T-helper 22 cell (primary cell): ENCODE data around the gene ARSB.

Source experiments
- DNase-seq: peaks from one replicate; pipeline ENCODE4 v3.0.0-alpha.2; 2020; ENCODE audit warnings: low read depth

ARSB gene

DNA sequence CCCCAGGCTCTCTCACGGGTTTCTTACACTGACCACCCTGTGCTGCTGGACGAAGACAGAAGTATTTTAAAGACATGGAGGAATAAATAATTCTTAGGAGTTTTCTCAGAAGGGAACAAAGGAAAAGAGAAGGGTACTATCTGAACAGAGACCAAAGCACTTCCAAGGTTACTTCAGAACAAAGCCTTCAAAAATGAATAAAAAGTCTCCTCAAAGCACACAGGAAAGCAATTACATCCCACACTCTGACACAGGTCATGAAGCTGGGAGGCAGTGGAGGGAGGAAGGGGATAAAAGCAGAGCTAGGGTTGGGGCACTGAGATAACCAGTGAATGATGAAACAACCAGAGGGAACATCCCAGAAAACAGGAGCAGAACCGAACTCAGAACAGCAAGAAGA, 151.8 kb downstream of the ARSB start:
- no peak for DNase-seq

DNA sequence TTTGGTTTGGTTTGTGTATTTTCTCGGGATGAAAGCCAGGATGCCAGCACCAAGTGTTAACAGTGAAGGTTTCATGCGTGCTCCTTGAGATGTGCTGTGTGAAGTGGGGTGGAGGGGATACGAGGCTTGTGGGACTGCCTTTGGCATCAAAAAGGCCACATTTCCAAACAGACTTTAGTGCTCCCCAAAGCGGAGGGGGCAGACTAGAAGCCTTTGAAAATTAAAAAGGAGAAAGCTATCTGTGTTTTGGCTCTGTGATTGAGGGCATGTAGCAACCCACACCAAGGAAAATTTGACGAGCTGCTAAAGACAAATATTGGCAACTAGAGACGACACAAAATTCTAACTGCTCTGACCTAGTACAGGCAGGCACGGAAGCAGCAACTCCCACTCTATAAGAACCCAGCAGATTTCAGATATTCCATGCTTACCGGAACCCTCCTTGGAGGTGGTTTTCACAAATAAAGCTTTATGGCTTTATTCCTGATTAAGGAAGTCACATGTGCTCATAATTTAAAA, 154.5 kb downstream of the ARSB start:
- DNase-seq = no peak

DNA sequence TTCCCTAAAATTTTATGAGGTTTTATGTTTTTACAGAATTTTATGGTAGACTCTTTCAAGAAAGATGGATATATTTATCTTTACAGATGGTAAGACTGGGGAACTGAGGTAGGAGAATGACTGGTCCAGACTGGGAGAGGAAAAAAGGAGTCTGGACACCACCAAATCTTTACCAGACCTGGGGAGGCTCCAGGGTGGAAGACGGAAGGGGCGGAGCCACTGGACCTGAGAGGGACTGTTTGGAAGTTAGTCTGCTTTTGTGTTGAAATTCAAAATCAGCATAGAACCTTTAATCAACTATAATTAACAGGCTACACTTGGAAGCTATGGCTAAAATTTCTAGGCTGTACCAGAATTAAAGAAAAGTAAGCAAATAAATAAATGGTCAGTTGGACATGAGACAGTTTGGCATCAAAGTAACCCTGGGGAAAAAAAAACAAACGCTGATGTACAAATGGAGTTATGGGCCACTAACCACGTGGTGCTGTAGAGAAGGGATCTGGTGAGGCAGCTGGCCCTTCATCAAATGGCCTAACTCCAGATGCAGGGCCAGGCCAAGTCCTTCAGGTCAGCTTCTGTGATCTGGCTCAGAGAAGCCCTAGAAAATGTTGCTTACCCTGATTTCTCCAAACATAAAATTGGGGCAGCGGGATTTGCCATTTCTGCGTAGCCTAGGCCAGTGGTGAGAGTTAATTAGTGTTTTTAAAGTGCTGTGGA, 155.1 kb downstream of the ARSB start:
- DNase-seq = no peak

DNA sequence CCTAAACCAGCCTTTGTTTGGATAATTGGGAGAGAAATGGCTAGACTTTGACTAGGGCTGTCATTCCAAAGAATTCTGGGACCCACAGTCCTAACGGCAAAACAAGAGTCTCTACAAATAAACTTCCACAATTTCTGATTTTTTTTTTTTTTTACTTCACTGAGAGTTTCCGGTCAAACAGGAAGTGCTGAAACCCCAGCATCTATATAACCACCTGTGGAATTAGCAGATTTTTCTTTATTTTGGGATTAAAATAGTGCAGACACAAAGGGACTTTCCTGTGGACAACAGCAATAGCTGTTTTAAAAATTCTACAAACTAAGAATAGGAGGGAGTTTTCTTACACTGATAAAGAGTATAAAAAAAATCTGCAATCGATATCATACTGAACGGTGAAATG, 157.4 kb downstream of the ARSB start:
- no peak for DNase-seq

DNA sequence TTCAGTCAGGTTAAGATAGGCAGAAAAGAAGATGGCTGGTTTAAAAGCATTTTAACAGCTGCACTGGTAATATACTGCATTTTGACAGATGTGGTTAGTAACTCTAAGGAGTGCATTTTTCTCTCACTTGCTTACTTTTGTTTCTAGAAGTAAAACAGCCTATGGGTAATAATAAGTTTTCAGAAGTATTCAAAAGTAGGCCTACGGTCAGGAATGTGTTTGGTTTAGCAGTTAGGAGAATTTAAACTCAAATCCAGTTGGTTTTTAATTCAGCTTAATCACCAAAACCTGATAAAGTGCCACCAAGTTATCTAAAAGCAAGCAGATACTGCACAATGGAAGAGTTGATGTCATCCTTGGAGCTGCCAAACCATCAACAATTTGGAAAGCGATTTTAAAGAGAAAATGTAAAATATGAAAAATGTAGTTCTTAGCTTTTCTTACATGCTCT, 160.3 kb downstream of the ARSB start:
- DNase-seq = no peak

DNA sequence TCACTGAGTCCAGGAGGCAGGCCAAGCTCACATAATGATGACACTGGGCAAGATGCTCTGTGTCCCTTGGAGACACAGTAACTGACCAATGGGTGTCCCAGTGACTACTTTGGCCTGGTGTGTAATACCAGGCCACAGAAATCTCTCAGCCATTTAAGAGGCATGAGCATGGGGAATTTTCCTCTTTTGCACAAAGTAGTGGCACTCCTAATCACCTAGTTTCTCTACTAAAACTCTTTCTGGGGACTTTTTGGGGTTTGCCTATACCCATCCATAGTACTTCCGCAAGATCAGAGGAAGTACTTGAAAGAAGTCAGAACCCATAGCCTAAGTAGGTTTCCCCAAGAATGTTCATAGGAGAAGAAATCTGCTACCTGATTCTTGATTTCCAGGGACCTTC, 161.9 kb downstream of the ARSB start:
- no peak for DNase-seq

DNA sequence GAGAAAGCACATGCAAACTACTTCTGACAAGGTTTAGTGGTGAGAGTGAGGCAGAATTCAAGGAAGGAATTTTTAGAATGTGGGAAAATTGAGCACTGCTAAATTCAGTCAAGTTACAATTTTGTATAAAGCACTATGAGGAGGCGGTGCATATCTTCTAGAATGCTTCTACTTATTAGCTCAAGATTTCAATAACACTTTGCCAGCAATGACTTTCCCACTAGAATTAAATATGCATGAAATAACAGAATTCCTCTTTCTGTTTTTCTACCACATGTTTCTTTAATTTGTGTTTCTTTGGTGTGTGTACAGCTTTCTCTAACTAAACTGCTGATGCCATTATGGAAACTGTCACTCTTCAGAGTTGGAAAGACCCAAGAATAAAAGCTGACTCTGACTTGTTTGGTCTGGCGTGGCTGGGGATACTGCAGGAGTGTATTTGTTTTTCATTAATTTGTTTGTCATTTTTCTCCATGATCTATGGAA, 163.5 kb downstream of the ARSB start:
- DNase-seq = no peak

DNA sequence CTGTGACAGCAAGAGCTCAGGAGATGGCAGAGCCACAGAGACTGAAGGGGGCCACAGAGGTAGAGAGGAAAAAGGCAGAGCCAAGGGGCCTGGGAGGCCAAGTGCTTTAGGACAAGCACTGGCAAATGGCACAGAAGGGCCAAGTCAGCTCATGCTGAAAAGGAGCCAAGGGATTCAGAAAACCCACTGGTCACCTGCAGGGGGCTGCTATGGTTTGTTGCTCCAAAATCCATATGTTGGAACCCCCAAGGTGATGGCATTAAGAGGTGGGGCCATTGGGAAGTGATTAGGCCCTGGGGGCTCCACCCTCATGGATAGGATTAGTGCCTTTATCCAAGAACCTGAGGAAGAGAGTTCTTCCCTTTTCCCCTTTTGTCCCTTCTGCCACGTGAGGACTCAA, 165.4 kb downstream of the ARSB start:
- DNase-seq = no peak

DNA sequence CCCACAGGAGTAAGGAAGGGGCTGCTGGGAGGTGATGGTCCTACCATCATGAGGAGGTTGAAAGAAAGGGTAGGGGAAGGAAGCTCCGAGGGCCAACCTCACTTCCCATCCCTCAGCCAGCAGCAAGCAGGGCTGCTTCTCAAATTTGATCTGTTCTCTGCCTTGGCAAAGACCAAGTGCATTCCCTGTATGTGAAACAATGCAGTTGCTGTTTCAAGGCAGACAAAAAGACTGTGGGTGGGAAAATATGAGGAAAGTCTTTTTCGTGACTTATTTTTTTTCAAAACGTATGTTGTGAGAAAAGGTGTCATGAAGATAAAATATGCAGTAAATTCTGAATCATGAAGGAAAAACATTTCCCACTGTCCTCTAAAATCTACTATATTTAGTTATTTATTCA, 165.9 kb downstream of the ARSB start:
- no peak for DNase-seq

DNA sequence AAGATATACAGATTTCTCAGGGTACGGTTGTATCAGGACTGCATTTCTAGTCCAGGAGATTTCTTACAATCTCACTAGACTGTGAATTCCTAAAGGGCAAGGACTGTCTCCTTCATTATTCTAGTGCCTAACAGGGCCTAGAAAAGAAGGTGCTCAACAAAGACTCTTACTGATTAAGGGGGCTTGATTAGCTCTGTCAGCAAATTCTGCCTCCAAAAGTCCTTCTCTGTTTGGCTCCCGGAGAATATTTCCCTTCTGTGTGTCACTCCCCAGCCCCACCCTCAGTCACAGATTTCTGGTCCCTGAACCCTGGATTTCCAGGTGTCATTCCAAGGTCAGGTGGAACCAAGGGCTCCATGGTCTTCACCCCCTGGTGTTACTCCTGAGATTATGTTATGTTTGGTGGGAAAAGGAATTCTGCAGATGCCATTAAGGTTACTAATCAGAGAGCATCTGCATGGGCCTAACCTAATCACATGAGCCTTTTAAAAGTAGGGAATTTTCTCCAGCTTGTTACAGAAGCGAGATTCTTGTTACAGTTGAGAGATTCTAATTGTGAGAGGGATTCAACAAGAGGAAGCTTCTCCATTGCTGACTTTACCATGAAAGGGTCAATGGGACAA, 168.9 kb downstream of the ARSB start:
- no peak for DNase-seq

DNA sequence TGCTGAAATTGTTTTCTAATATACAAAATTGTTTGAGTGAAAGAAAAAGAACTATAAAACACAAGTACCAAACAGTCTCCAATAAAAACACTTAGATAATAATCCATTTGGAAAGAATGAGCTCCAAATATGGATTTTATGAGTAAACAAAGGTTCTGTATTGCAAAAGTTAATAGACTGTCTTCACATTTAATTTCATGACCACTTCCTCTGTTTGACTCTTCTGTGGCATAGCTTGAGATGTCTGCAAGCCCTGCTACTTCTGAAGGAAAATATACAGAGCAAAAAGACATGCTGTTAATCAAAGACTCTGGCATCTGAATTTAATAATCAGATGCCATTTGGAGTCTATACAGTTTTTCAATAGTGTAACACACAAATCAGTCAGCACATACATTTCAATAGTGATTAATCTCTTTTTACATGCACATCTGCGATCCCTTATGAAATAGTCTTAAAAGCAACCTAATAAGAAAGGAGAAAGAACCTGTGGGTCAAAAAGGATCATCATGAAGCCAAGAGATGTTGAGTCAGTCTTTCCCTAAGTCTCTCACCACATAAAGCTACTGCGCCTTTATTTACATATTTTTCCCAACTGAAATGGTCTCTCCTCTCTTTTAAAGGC, 171.1 kb downstream of the ARSB start:
- no peak for DNase-seq

DNA sequence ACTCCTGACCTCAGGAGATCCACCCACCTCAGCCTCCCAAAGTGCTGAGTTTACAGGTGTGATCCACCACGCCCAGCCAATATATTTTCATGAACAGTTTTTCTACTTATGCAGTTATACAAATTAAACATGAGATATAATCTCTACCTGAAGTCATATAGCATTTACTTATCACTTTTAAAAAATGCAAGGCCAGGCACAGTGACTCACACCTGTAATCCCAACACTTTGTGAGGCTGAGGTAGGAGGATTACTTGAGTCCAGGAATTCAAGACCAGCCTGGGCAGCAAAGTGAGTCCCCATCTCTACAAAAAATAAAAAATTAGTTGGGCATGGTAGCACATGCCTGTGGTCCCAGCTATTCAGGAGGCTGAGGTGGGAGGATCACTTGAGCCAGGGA, 171.8 kb downstream of the ARSB start:
- no peak for DNase-seq

DNA sequence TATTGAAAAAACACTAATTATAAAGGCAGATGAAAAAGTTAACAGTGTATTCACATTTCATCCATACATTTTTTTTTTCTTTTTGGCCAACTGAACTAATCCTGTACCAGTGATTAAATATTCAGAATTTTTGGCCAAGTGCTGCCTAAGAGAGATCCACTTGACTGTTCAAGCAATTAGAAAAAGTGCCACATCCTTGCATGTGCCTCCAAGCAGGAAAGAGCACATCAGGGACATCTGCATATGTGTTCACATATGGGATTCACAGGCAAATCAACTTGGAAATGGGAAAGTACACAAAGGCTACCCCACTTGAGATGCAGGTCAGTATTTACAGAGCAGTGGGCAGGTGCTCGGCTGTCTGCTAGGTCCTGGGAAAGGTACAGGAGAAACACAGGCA, 173.2 kb downstream of the ARSB start:
- no peak for DNase-seq

DNA sequence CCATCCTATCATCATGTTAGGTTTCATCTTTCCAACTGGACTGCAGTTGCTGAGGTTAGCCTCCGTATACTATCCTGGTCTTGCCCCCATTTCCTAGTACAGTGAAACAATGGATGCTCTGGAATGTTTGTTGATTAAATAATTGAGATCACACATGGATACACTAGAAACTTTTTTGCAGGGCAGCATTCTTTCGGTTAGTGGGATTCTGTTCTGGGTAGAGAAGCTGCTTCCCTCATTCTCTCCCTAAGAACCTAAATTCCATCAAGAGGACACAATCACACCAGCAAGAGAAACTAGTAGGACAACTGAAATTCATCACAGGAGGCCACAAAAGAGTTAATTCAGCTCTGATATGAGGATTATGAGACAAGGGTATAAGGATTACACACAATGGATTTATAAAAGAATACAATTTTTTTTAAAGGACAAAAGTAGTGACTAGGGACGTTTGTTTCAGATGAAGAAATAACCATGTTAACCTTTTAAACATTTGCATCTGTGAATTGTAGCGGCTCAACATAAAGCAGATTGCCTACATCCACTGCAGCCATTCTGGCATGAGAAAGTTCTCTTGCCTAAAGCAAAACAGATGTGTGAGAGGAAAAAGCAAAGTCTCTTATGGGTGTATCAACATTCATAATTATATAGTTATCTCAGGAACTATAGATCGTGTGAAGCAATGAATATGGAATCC, 173.8 kb downstream of the ARSB start:
- DNase-seq = no peak

DNA sequence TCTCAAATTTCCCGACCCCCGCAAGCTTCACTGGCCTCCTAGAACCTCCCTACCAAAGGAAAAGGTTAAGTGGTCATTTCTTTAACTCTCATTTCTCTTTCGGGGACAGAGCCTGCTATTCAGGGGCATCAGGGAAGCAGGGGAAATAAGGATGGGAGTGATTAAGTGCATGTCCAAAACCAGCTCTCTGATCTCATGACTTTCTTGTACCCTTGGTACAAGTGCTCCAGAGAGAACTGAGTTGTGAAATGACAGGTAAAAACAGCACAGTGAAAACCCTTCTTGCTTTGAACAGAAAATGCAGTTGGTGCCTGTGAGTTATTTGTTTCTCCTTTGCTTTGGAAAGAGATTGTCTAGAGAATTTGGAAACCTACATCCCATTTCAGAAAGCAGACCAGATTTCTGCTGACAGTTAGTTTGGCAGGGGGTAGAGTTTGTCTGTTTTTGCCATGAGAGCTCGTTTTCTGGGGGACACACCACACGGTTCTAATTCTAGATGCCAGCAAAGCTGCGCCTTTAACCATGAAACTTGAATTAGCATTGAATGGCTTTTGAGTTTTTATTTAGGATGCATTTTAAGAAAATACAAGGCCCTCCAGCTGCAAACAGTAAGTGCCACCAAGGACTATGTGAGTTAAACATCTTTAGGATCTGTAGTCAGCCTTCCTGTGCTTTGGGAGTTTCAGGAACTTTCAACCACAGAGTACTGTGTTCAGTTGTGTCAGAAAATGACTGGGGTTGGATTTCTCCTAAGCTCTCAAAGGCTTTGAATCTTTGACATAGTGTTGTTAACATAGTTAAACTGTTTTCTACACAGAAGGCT, 174.8 kb downstream of the ARSB start:
- no peak for DNase-seq

DNA sequence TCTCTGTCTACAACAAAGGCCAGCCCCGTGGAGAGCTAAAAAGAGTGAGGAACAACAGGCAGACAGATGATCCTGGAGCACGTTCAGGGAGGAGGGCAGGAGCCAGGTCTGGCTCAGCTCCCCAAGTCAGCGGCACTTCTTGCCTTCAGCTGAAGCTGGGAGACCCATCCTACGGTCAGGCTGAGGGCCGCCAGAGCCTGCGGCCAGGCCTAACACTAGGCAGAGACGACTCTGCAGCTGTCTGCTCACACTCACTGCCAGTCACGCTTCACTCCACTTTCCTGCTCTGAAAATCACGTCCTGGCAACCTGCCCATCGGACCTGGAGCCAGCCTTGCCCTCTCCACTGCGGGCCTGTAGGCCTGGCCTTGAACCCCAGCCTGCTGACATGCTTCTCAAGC, 175.7 kb downstream of the ARSB start:
- DNase-seq = no peak

DNA sequence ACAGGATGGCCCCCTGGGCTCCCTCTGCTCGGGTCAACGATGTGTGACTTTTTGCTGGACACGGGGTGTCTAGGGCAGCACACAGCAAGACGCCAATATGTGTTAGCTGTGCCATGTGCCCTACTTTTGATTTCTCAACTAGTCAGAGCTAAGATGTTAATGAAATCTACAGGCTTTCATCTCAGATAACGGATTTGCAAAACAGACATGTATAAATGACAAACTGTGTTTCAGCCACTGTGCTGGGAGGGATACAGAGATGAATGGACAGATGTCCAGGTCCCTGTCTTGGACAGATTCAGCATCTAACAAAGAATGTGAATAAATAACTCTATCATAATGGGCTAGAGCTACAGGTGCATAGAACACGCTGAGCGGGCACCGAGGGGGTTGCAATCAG, 176.3 kb downstream of the ARSB start:
- no peak for DNase-seq

DNA sequence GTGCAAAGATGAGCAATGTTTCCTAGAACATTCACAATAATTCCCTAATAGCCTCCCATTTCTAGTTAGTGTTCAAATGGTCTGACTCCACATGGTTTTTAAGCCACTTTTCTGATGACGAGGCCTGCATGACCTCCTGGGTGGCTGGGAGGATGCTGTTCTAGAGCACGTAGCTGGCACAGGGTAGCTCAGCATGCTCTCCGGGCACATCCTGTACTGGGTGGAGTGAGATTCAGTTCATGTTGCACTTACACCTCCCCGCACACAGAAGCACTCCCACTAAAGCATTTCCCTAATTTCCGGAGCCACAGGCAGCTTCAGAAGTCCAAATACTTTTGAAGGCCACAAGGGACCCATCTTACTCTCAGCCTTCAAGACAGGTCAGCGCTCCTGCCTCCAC, 176.7 kb downstream of the ARSB start:
- DNase-seq = no peak

DNA sequence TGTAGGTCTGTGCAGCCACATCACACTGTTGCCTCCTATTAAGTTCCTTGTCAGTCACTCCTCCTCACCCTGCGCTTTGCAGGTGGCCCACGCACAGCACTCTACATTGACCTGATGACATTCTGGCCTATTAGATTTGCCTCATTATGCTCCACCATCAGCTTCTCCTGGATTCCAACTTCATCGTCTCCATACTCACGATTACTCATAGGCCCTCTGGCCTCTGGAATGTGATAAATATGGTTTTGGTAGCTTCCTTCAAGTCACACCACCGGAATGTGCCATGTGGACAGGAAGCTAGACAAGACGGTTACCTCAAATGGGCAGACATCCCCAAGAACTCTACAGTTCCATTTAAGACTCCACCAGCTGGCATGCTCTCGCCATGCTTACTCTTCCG, 178.6 kb downstream of the ARSB start:
- no peak for DNase-seq

DNA sequence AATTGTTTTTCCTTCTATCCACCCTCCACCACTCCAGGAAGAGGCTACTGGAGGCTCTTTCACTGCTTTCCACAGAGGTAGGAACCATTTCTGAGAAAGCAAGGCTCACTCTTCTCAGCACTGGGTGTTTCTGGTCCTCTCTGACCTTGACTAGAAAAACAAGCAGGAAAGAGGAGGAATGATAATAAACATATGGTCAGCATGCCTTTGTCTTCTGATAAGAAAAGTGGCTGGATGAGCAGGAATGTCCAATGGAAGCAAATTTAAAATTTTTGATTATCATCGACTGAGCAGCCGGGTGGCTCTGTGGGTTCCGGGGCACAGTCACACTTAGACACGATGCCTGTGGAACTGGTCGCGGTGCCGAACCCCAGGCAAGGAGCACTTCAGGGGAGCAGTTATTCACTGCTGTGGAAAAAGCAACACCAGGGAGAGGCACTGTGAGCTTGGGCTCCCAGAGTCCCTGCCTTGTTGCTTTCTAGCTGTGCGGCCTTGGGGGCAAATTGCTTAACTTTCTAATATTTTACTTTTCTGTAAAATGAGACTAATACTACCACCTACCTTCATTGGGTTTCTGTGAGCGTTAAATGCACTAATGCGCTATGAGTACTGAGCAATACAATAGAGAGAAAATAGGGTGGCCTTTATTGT, 179.5 kb downstream of the ARSB start:
- no peak for DNase-seq

DNA sequence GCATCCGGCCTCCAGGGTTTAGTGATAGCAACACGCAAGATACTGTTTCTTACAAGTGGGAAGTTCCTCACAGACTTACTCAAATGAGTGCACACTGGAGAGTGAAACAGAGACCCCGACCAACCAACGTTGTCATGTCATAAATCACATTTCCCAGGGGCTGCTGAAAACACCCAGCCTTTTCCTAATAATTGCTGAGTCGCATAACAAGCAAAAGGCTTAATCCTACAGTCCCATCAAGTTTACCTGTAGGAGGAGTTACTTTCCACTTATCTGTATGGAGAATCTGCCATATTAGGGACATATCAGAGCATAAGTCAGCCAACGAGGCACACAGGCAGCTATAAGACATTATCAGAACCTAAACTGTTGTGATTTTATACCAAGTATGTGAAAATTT, 180.1 kb downstream of the ARSB start:
- no peak for DNase-seq
